Small intestine (tissue), 7 donors: Measurements from ENCODE around the gene RBM33. TPM values are rescaled to one million over a fixed set of nuclear protein-coding genes. Genes with fewer than 3 reads are reported as not detected.
A peak's percentile ranks its signal among the peaks of the same experiment; 100 is the strongest.

Experiments used
- DNase-seq, 2 donors: peaks; one replicate each; pipeline versions ENCODE4 v3.0.0 to v3.0.0-alpha.2; 2013
- FAIRE-seq: peaks from 2 replicates; lab custom pipeline; 2012; peaks lifted over from hg19 to GRCh38; lab: Jason Lieb, UNC
- H3K27ac ChIP-seq, 3 donors: one replicate each; pipeline ENCODE4 v1.5.1; 2013; ENCODE audit warnings: low read length in 2 of 3, mild to moderate bottlenecking in 2 of 3, control low read depth in 1 of 3, inconsistent platforms in 1 of 3, low read depth in 1 of 3, moderate library complexity in 1 of 3
- H3K27me3 ChIP-seq, 3 donors: one replicate each; pipeline ENCODE4 v1.6.1; 2013; ENCODE audit warnings: low read length in 3 of 3, inconsistent platforms in 1 of 3; ENCODE audit not compliant: control insufficient read depth in 3 of 3, insufficient read depth in 3 of 3
- H3K36me3 ChIP-seq, 3 donors: one replicate each; pipeline ENCODE4 v1.6.1; 2013; ENCODE audit warnings: low read length in 3 of 3, inconsistent platforms in 1 of 3, low read depth in 1 of 3, mild to moderate bottlenecking in 1 of 3, moderate library complexity in 1 of 3; ENCODE audit not compliant: control insufficient read depth in 3 of 3, insufficient read depth in 2 of 3
- H3K4me1 ChIP-seq, 3 donors: one replicate each; pipeline ENCODE4 v1.6.1; 2013; ENCODE audit warnings: low read length in 2 of 3, inconsistent platforms in 1 of 3, low read depth in 1 of 3, mild to moderate bottlenecking in 1 of 3, moderate library complexity in 1 of 3; ENCODE audit not compliant: control insufficient read depth in 3 of 3, insufficient read depth in 2 of 3
- H3K4me3 ChIP-seq, 3 donors: one replicate each; pipeline ENCODE4 v1.5.1; 2013; ENCODE audit warnings: low read length in 3 of 3, control low read depth in 1 of 3, inconsistent platforms in 1 of 3, low read depth in 1 of 3, mild to moderate bottlenecking in 1 of 3, moderate library complexity in 1 of 3
- H3K9me3 ChIP-seq, 2 donors: one replicate each; pipeline ENCODE4 v1.6.1; 2013; ENCODE audit warnings: low read depth in 1 of 2, low read length in 1 of 2; ENCODE audit not compliant: control insufficient read depth in 2 of 2, insufficient read depth in 1 of 2
- WGBS, 3 donors: extraction: QIAGEN DNeasy Blood & Tissue Kit; methylation state at CpG; one replicate each; pipeline ENCODE4 v1.1.7; 2013; 5-methylcytosine and 5-hydroxymethylcytosine counted together
- polyA plus RNA-seq, 4 donors: library from polyadenylated mRNA; stranded (reverse) in 3 of 4; unstranded in 1 of 4; fragments of 200-250 nt in 3 of 4; fragments of 120-200 nt in 1 of 4; gene quantifications; one replicate each; pipeline versions ENCODE4 v1.2.1 to v1.2.3, GENCODE V29; 2013
- donor health status: healthy with polysubstance abuse.
- donor health status: control.
- donor health status: control.
- donor health status: Bipolar disorder and iron deficiency.
- donor health status: healthy.

The RBM33 gene
- polyA plus RNA-seq, 4 donors, result 7.8 to 39.7 (median 15.1) TPM

- DNase-seq (no peak), FAIRE-seq (no peak)
- H3K27me3 ChIP-seq, result peaks cover 0 to 25% (median 14%) of the 10 kb centered on the region in 3 donors
- no peak overlapping the region for H3K4me3 ChIP-seq
- peaks cover 0 to 3% (median 0%) of the 10 kb centered on the region in 3 donors for H3K4me1 ChIP-seq
- WGBS, 3 donors, result 52 to 59% (median 55%) methylated on average over 13 of the region's 13 CpGs
- peaks cover 0 to 5% (median 0%) of the 10 kb centered on the region in 3 donors for H3K36me3 ChIP-seq
- H3K27ac ChIP-seq, result no peak overlapping the region
- H3K9me3 ChIP-seq, result no peaks in the 10 kb centered on the region
These were observed 154.4 kb downstream of the RBM33 start for GRCh38 chr7:155798673-155799439.

GRCh38 chr7:155799514-155799913 is 155.1 kb downstream of the RBM33 start:
- DNase-seq (no peak), FAIRE-seq (no peak)

GRCh38 chr7:155800301-155800700 is 155.8 kb downstream of the RBM33 start:
- WGBS, 3 donors, result 84 to 89% (median 88%) methylated on average over 11 of the region's 11 CpGs
- peaks cover 0 to 5% (median 0%) of the 10 kb centered on the region in 3 donors for H3K36me3 ChIP-seq
- H3K4me1 ChIP-seq, result peaks cover 0 to 7% (median 0%) of the 10 kb centered on the region in 3 donors
- DNase-seq (no peak), FAIRE-seq (no peak)
- H3K4me3 ChIP-seq, result no peak overlapping the region
- H3K9me3 ChIP-seq, result no peaks in the 10 kb centered on the region
- no peak overlapping the region for H3K27ac ChIP-seq
- H3K27me3 ChIP-seq, result peaks cover 0 to 28% (median 14%) of the 10 kb centered on the region in 3 donors

More at GRCh38 chr7:155799514-155799913, 155.1 kb downstream of the RBM33 start:
- H3K9me3 ChIP-seq, result no peaks in the 10 kb centered on the region
- H3K27me3 ChIP-seq, result peaks cover 0 to 27% (median 14%) of the 10 kb centered on the region in 3 donors
- peaks cover 0 to 5% (median 0%) of the 10 kb centered on the region in 3 donors for H3K36me3 ChIP-seq
- whole genome bisulfite sequencing, 3 donors, result 56 to 80% (median 60%) methylated on average over 19 of the region's 19 CpGs
- no peak overlapping the region for H3K27ac ChIP-seq
- H3K4me3 ChIP-seq, result no peak overlapping the region
- H3K4me1 ChIP-seq, result peaks cover 0 to 4% (median 0%) of the 10 kb centered on the region in 3 donors

GRCh38 chr7:155800741-155801267 is 156.3 kb downstream of the RBM33 start:
- Histone ChIP-seq H3K27me3 (peaks cover 0 to 30% (median 13%) of the 10 kb centered on the region in 3 donors), H3K36me3 (peaks cover 0 to 7% (median 0%) of the 10 kb centered on the region in 3 donors), H3K9me3 (no peaks in the 10 kb centered on the region), H3K27ac (no peak overlapping the region), H3K4me1 (peaks cover 0 to 7% (median 0%) of the 10 kb centered on the region in 3 donors), H3K4me3 (no peak overlapping the region)
- 76 to 86% (median 82%) methylated on average over 16 of the region's 16 CpGs for WGBS, 3 donors
- DNase-seq, result peak in 1 of 2 donors; percentile 26
- no peak for FAIRE-seq

- Histone ChIP-seq H3K9me3 (no peaks in the 10 kb centered on the region), H3K36me3 (peaks cover 0 to 12% (median 0%) of the 10 kb centered on the region in 3 donors), H3K4me3 (no peak overlapping the region), H3K27ac (no peak overlapping the region), H3K27me3 (peaks cover 0 to 34% (median 19%) of the 10 kb centered on the region in 3 donors), H3K4me1 (peaks cover 0 to 11% (median 0%) of the 10 kb centered on the region in 3 donors)
- FAIRE-seq (no peak), DNase-seq (no peak)
- WGBS, 3 donors, result 56 to 77% (median 70%) methylated on average over 6 of the region's 6 CpGs
These were observed 157.8 kb downstream of the RBM33 start for GRCh38 chr7:155802291-155802690.

GRCh38 chr7:155802906-155803417 is 158.5 kb downstream of the RBM33 start:
- H3K27ac ChIP-seq, result no peak overlapping the region
- H3K9me3 ChIP-seq, result no peaks in the 10 kb centered on the region
- H3K27me3 ChIP-seq, result peaks cover 0 to 40% (median 21%) of the 10 kb centered on the region in 3 donors
- peaks cover 0 to 18% (median 0%) of the 10 kb centered on the region in 3 donors for H3K4me1 ChIP-seq
- WGBS, 3 donors, result 38 to 84% (median 56%) methylated on average over 63 to 70 of the region's 70 CpGs
- H3K36me3 ChIP-seq, result peaks cover 0 to 12% (median 0%) of the 10 kb centered on the region in 3 donors
- DNase-seq (no peak), FAIRE-seq (no peak)
- no peak overlapping the region for H3K4me3 ChIP-seq

GRCh38 chr7:155803418-155804376 is 159.2 kb downstream of the RBM33 start:
- peak in 1 of 2 donors; percentile 74 for DNase-seq
- Histone ChIP-seq H3K27ac (no peak overlapping the region), H3K4me1 (peaks cover 0 to 19% (median 0%) of the 10 kb centered on the region in 3 donors), H3K36me3 (peaks cover 0 to 12% (median 0%) of the 10 kb centered on the region in 3 donors), H3K9me3 (no peaks in the 10 kb centered on the region), H3K4me3 (peak overlapping the region; percentile 12 to 36 (median 20)), H3K27me3 (peaks cover 0 to 42% (median 26%) of the 10 kb centered on the region in 3 donors)
- WGBS, 3 donors, result 32 to 70% (median 51%) methylated on average over 80 to 96 of the region's 96 CpGs
- FAIRE-seq, result no peak
